Trophoblast cell (in vitro differentiated cells and primary cell): Measurements from ENCODE around the gene PFKFB3.
A peak's percentile ranks its signal among the peaks of the same experiment; 100 is the strongest.

Experiments used
- DNase-seq, 2 donors: peaks; one replicate each; pipeline ENCODE4 v3.0.0-alpha.2; 2016
- H2AFZ ChIP-seq: 2 replicates; pipeline ENCODE4 v1.6.1; 2013; ENCODE audit warnings: low read length, moderate library complexity, mild to moderate bottlenecking; ENCODE audit not compliant: insufficient read depth, poor library complexity
- H2AK5ac ChIP-seq: 2 replicates; pipeline ENCODE4 v1.6.1; 2013; ENCODE audit warnings: mild to moderate bottlenecking, low read length
- H2BK120ac ChIP-seq: 2 replicates; pipeline ENCODE4 v1.6.1; 2013; ENCODE audit warnings: low read length, mild to moderate bottlenecking, moderate library complexity; ENCODE audit not compliant: insufficient read depth, poor library complexity
- H2BK12ac ChIP-seq: 2 replicates; pipeline ENCODE4 v1.6.1; 2013; ENCODE audit warnings: mild to moderate bottlenecking, low read length, moderate library complexity
- H2BK5ac ChIP-seq: 2 replicates; pipeline ENCODE4 v1.6.1; 2013; ENCODE audit warnings: low read length, low read depth, moderate library complexity, mild to moderate bottlenecking; ENCODE audit not compliant: poor library complexity
- H3K14ac ChIP-seq: 2 replicates; pipeline ENCODE4 v1.6.1; 2013; ENCODE audit warnings: mild to moderate bottlenecking, low read length
- H3K18ac ChIP-seq: 2 replicates; pipeline ENCODE4 v1.6.1; 2013; ENCODE audit warnings: mild to moderate bottlenecking, low read length
- H3K23ac ChIP-seq: 2 replicates; pipeline ENCODE4 v1.6.1; 2013; ENCODE audit warnings: low read length
- H3K27ac ChIP-seq: 2 replicates; pipeline ENCODE4 v1.5.1; 2013; ENCODE audit warnings: low read depth, mild to moderate bottlenecking, inconsistent platforms, low read length, moderate library complexity
- H3K27me3 ChIP-seq: 2 replicates; pipeline ENCODE4 v1.6.1; 2013; ENCODE audit warnings: inconsistent platforms, mild to moderate bottlenecking, low read length, moderate library complexity; ENCODE audit not compliant: insufficient read depth
- H3K36me3 ChIP-seq, 2 experiments: 1 replicate in 1 of 2; 2 replicates in 1 of 2; pipeline ENCODE4 v1.6.1; 2013; ENCODE audit warnings: low read length in 2 of 2, mild to moderate bottlenecking in 2 of 2, moderate library complexity in 1 of 2; ENCODE audit not compliant: insufficient read depth in 2 of 2, control insufficient read depth in 1 of 2
- H3K4ac ChIP-seq: 2 replicates; pipeline ENCODE4 v1.6.1; 2013; ENCODE audit warnings: low read depth, mild to moderate bottlenecking, low read length, moderate library complexity
- H3K4me1 ChIP-seq, 2 experiments: 1 replicate in 1 of 2; 2 replicates in 1 of 2; pipeline ENCODE4 v1.6.1; 2013; ENCODE audit warnings: low read length in 2 of 2, mild to moderate bottlenecking in 2 of 2, moderate library complexity in 1 of 2; ENCODE audit not compliant: insufficient read depth in 2 of 2, control insufficient read depth in 1 of 2
- H3K4me2 ChIP-seq: 2 replicates; pipeline ENCODE4 v1.6.1; 2013; ENCODE audit warnings: inconsistent platforms, mild to moderate bottlenecking, low read length, moderate library complexity
- H3K4me3 ChIP-seq: 2 replicates; pipeline ENCODE4 v1.5.1; 2013; ENCODE audit warnings: mild to moderate bottlenecking, low read depth, low read length, inconsistent platforms
- H3K79me1 ChIP-seq: one replicate; pipeline ENCODE4 v1.6.1; 2013; ENCODE audit warnings: low read length
- H3K79me2 ChIP-seq: 2 replicates; pipeline ENCODE4 v1.6.1; 2013; ENCODE audit warnings: low read length, mild to moderate bottlenecking; ENCODE audit not compliant: control insufficient read depth, insufficient read depth, poor library complexity
- H3K9ac ChIP-seq: 2 replicates; pipeline ENCODE4 v1.6.1; 2013; ENCODE audit warnings: mild to moderate bottlenecking, low read length
- H3K9me3 ChIP-seq: 2 replicates; pipeline ENCODE4 v1.6.1; 2013; ENCODE audit warnings: low read depth, mild to moderate bottlenecking, control low read depth, inconsistent platforms, low read length; ENCODE audit not compliant: insufficient read depth
- H4K12ac ChIP-seq: 2 replicates; pipeline ENCODE4 v1.6.1; 2013; ENCODE audit warnings: low read depth, mild to moderate bottlenecking, low read length, moderate library complexity
- H4K8ac ChIP-seq: 2 replicates; pipeline ENCODE4 v1.6.1; 2013; ENCODE audit warnings: low read depth, mild to moderate bottlenecking, low read length, moderate library complexity
- H4K91ac ChIP-seq: one replicate; pipeline ENCODE4 v1.6.1; 2013; ENCODE audit warnings: low read depth, mild to moderate bottlenecking, low read length, moderate library complexity
- WGBS: extraction: QIAGEN DNeasy Blood & Tissue Kit; methylation state at CpG from one replicate; pipeline ENCODE4 v1.1.7; 2013; ENCODE audit warnings: missing lambda C conversion rate; ENCODE audit not compliant: insufficient read length, insufficient coverage; ENCODE audit errors: extremely low coverage; 5-methylcytosine and 5-hydroxymethylcytosine counted together

Gene PFKFB3

DNA sequence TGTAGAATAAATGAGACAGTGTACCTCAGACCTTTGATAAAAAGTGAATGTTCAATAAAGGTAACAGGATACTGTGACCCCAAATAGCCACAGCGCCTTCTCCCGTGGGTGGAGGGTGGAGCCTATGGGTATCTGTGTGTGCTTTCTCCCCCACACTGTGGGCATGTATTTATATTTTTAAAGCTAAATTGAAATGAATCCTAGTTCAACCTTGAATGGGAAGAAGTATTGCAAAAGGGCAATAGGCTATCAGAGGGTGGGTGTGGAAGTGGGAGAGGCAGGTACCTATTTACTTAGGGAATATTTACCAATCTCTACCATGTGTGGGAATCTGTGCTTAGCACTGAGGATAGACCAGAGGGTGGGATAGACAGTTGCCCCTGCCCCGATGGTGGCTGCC lies 68.9 kb downstream of the PFKFB3 start:
- no peak for DNase-seq
- no peak overlapping the region for H2AFZ ChIP-seq
- H4K91ac ChIP-seq, result peak overlapping the region; percentile 1
- H4K8ac ChIP-seq, result no peak overlapping the region
- no CpG with 5 or more reads among the region's 3 CpGs for WGBS
- no peak overlapping the region for H3K9ac ChIP-seq
- peak overlapping the region; percentile 68 for H2AK5ac ChIP-seq
- no peak overlapping the region for H3K4ac ChIP-seq
- H3K4me3 ChIP-seq, result no peak overlapping the region
- no peaks in the 10 kb centered on the region for H3K27me3 ChIP-seq
- H2BK5ac ChIP-seq, result no peak overlapping the region
- peak overlapping the region; percentile 51 for H2BK12ac ChIP-seq
- H3K4me2 ChIP-seq, result no peak overlapping the region
- no peak overlapping the region for H3K14ac ChIP-seq
- peaks cover 16% of the 10 kb centered on the region for H3K79me1 ChIP-seq
- no peaks in the 10 kb centered on the region for H3K9me3 ChIP-seq
- no peak overlapping the region for H3K18ac ChIP-seq
- no peaks in the 10 kb centered on the region for H3K79me2 ChIP-seq
- no peak overlapping the region for H3K23ac ChIP-seq
- peaks cover 18 to 22% of the 10 kb centered on the region in 2 experiments for H3K4me1 ChIP-seq
- H4K12ac ChIP-seq, result no peak overlapping the region
- H3K27ac ChIP-seq, result no peak overlapping the region
- no peaks in the 10 kb centered on the region for H3K36me3 ChIP-seq
- H2BK120ac ChIP-seq, result no peak overlapping the region

DNA sequence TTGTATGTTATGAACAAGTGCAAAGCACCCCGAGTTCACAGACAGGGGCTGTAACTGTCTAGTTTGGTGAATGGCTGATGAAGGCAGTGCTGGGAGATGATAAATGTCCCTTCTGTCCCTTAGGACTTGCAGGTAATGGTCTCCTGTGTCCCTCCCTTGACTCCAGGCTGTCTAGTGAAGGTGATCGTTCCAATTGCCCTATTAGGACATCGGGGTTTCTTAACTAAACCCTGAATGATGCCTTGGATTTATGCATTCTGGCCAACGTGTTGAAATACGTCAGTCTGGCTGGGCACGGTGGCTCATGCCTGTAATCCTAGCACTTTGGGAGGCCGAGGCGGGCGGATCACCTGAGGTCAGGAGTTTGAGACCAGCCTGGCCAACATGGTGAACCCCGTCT lies 69.4 kb downstream of the PFKFB3 start:
- Histone ChIP-seq H2BK5ac (no peak overlapping the region), H3K18ac (no peak overlapping the region), H3K27ac (no peak overlapping the region), H3K9ac (no peak overlapping the region), H3K4me3 (no peak overlapping the region), H3K4ac (no peak overlapping the region), H2AK5ac (peak overlapping the region; percentile 68), H3K4me2 (no peak overlapping the region), H3K79me1 (peaks cover 16% of the 10 kb centered on the region), H3K4me1 (peaks cover 18 to 22% of the 10 kb centered on the region in 2 experiments), H3K36me3 (no peaks in the 10 kb centered on the region), H2AFZ (no peak overlapping the region), H2BK12ac (peak overlapping the region; percentile 51), H4K8ac (no peak overlapping the region), H3K23ac (no peak overlapping the region), H3K14ac (no peak overlapping the region), H4K91ac (peak overlapping the region; percentile 1), H3K79me2 (no peaks in the 10 kb centered on the region), H3K9me3 (no peaks in the 10 kb centered on the region), H4K12ac (no peak overlapping the region), H3K27me3 (no peaks in the 10 kb centered on the region), H2BK120ac (no peak overlapping the region)
- DNase-seq, result no peak
- WGBS, result no CpG with 5 or more reads among the region's 10 CpGs

DNA sequence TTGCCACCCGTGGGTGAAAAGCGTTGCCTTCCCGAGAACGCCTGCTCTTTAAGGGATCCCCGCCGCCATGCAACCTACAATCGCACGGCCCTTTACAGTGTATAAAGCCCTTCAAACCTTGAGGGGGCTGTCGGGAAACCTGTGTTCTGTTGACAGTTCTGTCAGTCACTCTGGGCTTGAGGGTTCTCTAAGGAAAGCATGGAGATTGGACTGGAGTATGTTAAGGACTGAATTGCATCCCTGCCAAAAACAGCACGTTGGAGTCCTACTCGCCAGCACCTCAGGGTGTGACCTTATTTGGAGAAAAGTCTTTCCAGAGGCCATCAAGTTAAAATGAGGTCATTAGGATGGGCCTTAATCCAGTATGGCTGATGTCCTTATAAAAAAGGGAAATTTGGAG lies 70.6 kb downstream of the PFKFB3 start:
- WGBS, result no CpG with 5 or more reads among the region's 11 CpGs
- H3K27me3 ChIP-seq, result no peaks in the 10 kb centered on the region
- no peak overlapping the region for H3K23ac ChIP-seq
- H3K79me2 ChIP-seq, result no peaks in the 10 kb centered on the region
- no peaks in the 10 kb centered on the region for H3K36me3 ChIP-seq
- H3K9ac ChIP-seq, result no peak overlapping the region
- H3K4me2 ChIP-seq, result no peak overlapping the region
- H3K9me3 ChIP-seq, result no peaks in the 10 kb centered on the region
- no peak overlapping the region for H2BK5ac ChIP-seq
- no peak overlapping the region for H3K27ac ChIP-seq
- H3K79me1 ChIP-seq, result peaks cover 13% of the 10 kb centered on the region
- H2BK12ac ChIP-seq, result peak overlapping the region; percentile 32
- H3K4me1 ChIP-seq, result peaks cover 18 to 22% of the 10 kb centered on the region in 2 experiments
- H3K4me3 ChIP-seq, result no peak overlapping the region
- no peak overlapping the region for H2BK120ac ChIP-seq
- no peak overlapping the region for H2AFZ ChIP-seq
- H2AK5ac ChIP-seq, result peak overlapping the region; percentile 84
- H3K18ac ChIP-seq, result no peak overlapping the region
- no peak for DNase-seq
- H4K12ac ChIP-seq, result no peak overlapping the region
- no peak overlapping the region for H3K4ac ChIP-seq
- no peak overlapping the region for H3K14ac ChIP-seq
- no peak overlapping the region for H4K8ac ChIP-seq
- peak overlapping the region; percentile 35 for H4K91ac ChIP-seq

GRCh38 chr10:6274040-6274439 lies 71.3 kb downstream of the PFKFB3 start:
- peaks cover 20 to 26% of the 10 kb centered on the region in 2 experiments for H3K4me1 ChIP-seq
- no peak overlapping the region for H3K27ac ChIP-seq
- H3K14ac ChIP-seq, result no peak overlapping the region
- H4K91ac ChIP-seq, result peak overlapping the region; percentile 35
- H2BK12ac ChIP-seq, result peak overlapping the region; percentile 77
- no peak overlapping the region for H3K4ac ChIP-seq
- H4K12ac ChIP-seq, result no peak overlapping the region
- no peak overlapping the region for H2AK5ac ChIP-seq
- no peak overlapping the region for H3K23ac ChIP-seq
- peaks cover 17% of the 10 kb centered on the region for H3K79me1 ChIP-seq
- H2BK120ac ChIP-seq, result peak overlapping the region; percentile 12
- H3K27me3 ChIP-seq, result no peaks in the 10 kb centered on the region
- no peak overlapping the region for H3K4me2 ChIP-seq
- peak in 1 of 2 donors; percentile 25 for DNase-seq
- no peak overlapping the region for H3K4me3 ChIP-seq
- H4K8ac ChIP-seq, result no peak overlapping the region
- no peak overlapping the region for H3K9ac ChIP-seq
- no peaks in the 10 kb centered on the region for H3K79me2 ChIP-seq
- no peak overlapping the region for H2BK5ac ChIP-seq
- no peak overlapping the region for H2AFZ ChIP-seq
- no CpG with 5 or more reads among the region's 4 CpGs for WGBS
- H3K9me3 ChIP-seq, result no peaks in the 10 kb centered on the region
- no peaks in the 10 kb centered on the region for H3K36me3 ChIP-seq
- no peak overlapping the region for H3K18ac ChIP-seq
